ENCODE data around the gene SBNO2. TPM values are rescaled to one million over a fixed set of nuclear protein-coding genes. Genes with fewer than 3 reads are reported as not detected.

Gene SBNO2
- total RNA-seq, 1 donor from 2014 or later, result 54.0 TPM

- Histone ChIP-seq H3K4me1 (peaks cover 62% of the 10 kb centered on the region), H3K4me3 (no peak overlapping the region), H3K36me3 (no peaks in the 10 kb centered on the region), H3K27ac (no peak overlapping the region), H3K9me3 (no peaks in the 10 kb centered on the region), H3K27me3 (no peaks in the 10 kb centered on the region)
- no peak for TF ChIP-seq POLR2AphosphoS5 (IDR thresholded peaks at IDR 0.05; ENCODE audit: insufficient read depth in 1 of 2, low read depth in 1 of 2)
- no peak for TF ChIP-seq CTCF (IDR thresholded peaks at IDR 0.05)
- TF ChIP-seq POLR2A (IDR thresholded peaks at IDR 0.05), result no peak
- no peak for DNase-seq (ENCODE audit: extremely low spot score in 2 of 2)
- intact Hi-C loops (cut with DNase I), result no loop called here
Measured at GRCh38 chr19:1097810-1098176, 76.3 kb downstream of the SBNO2 start.

- no peaks in the 10 kb centered on the region for H3K9me3 ChIP-seq
- peaks cover 38% of the 10 kb centered on the region for H3K4me1 ChIP-seq
- TF ChIP-seq POLR2AphosphoS5 (IDR thresholded peaks at IDR 0.05; ENCODE audit: insufficient read depth in 1 of 2, low read depth in 1 of 2), result peak; percentile 98
- TF ChIP-seq POLR2A (IDR thresholded peaks at IDR 0.05), result peak in 1 of 2 donors; percentile 87
- TF ChIP-seq CTCF (IDR thresholded peaks at IDR 0.05), result no peak
- intact Hi-C loops (cut with DNase I), result no loop called here
- peaks cover 0 to 20% of the 10 kb centered on the region in 2 donors for H3K36me3 ChIP-seq
- DNase-seq (ENCODE audit: extremely low spot score in 2 of 2), result peak in 1 of 2 donors; percentile 97
- peak within 1 kb of the TSS; percentile 76 to 99 for H3K4me3 ChIP-seq
- H3K27ac ChIP-seq, result peak within 1 kb of the TSS; percentile 80
- no peaks in the 10 kb centered on the region for H3K27me3 ChIP-seq
Measured at GRCh38 chr19:1094978-1095701, 78.9 kb downstream of the SBNO2 start, which contains the start of gene POLR2E. Gene POLR2E (minus strand): TSS chr19:1095375. CDS start chr19:1095315, 60 bp downstream.

- TF ChIP-seq POLR2A (IDR thresholded peaks at IDR 0.05), result no peak
- TF ChIP-seq POLR2AphosphoS5 (IDR thresholded peaks at IDR 0.05; ENCODE audit: insufficient read depth in 1 of 2, low read depth in 1 of 2), result no peak
- no peak for TF ChIP-seq CTCF (IDR thresholded peaks at IDR 0.05)
- intact Hi-C loops (cut with DNase I), result no loop called here
Measured at GRCh38 chr19:1094655-1094977, 79.5 kb downstream of the SBNO2 start.

GRCh38 chr19:1093811-1094553 lies 80.1 kb downstream of the SBNO2 start:
- H3K36me3 ChIP-seq, result peaks cover 0 to 31% of the 10 kb centered on the region in 2 donors
- intact Hi-C loops (cut with DNase I), result no loop called here
- H3K4me3 ChIP-seq, result peak overlapping the region; percentile 76 to 99
- peaks cover 32% of the 10 kb centered on the region for H3K4me1 ChIP-seq
- H3K9me3 ChIP-seq, result no peaks in the 10 kb centered on the region
- H3K27me3 ChIP-seq, result no peaks in the 10 kb centered on the region
- no peak for DNase-seq (ENCODE audit: extremely low spot score in 2 of 2)
- H3K27ac ChIP-seq, result peak overlapping the region; percentile 80
- no peak for TF ChIP-seq POLR2AphosphoS5 (IDR thresholded peaks at IDR 0.05; ENCODE audit: insufficient read depth in 1 of 2, low read depth in 1 of 2)
- TF ChIP-seq POLR2A (IDR thresholded peaks at IDR 0.05), result no peak
- no peak for TF ChIP-seq CTCF (IDR thresholded peaks at IDR 0.05)

More at GRCh38 chr19:1094655-1094977, 79.5 kb downstream of the SBNO2 start:
- no peak for DNase-seq (ENCODE audit: extremely low spot score in 2 of 2)
- H3K27ac ChIP-seq, result peak overlapping the region; percentile 80
- no peaks in the 10 kb centered on the region for H3K9me3 ChIP-seq
- peak overlapping the region; percentile 76 to 99 for H3K4me3 ChIP-seq
- H3K4me1 ChIP-seq, result peaks cover 38% of the 10 kb centered on the region
- H3K36me3 ChIP-seq, result peaks cover 0 to 25% of the 10 kb centered on the region in 2 donors
- no peaks in the 10 kb centered on the region for H3K27me3 ChIP-seq

Measured in vagina (tissue), 2 donors.